ENCODE data around the gene PPFIA4.
"Not testable (repeated sequence)": the region's sequence is repeated elsewhere in the genome, so short reads cannot be mapped to it uniquely, and the experiment has no call there.

Gene PPFIA4

DNA sequence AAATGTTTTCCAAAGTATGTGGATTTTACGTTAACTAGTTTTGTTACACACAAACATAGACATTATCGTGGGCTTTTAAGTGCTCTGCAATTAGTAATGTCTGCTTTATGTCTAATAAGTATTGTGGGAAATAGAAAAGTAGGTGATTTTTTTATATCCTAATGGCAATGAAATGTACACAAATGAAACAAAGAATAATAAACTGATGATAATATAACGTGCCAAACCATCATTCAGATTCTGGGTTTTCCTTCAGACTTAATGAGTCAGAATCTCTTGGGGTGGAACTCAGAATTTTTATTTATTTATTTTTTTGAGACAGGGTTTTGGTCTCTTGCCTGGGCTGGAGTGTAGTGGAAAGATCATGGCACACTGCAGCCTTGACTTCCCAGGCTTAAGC lies 17.1 kb upstream of the PPFIA4 start:
- in situ Hi-C loops (cut with MboI; ENCODE audit: low pct_unique_long_range_greater_than_20kb, low sequenced_read_pairs), result no loop called here
- no peak for DNase-seq

DNA sequence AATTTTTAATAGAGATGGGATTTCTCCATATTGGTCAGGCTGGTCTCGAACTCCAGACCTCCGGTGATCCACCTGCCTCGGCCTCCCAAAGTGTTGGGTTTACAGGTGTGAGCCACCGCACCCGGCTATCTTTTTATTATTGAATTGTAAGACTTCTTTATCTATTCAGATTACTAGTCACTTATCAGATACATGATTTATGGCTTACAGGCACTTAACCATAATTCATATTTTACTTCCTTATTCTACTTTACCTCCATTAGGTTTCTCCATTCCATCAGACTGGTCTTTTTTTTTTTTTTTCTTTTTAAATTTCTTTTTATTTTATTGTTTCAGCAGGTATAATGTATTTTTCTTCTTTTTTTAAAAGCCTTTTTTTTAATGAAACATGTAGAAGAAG lies 14.7 kb upstream of the PPFIA4 start:
- in situ Hi-C loops (cut with MboI; ENCODE audit: low pct_unique_long_range_greater_than_20kb, low sequenced_read_pairs), result no loop called here
- DNase-seq, result no peak

GRCh38 chr1:203017061-203017460 lies 9.2 kb upstream of the PPFIA4 start:
- in situ Hi-C loops (cut with MboI; ENCODE audit: low pct_unique_long_range_greater_than_20kb, low sequenced_read_pairs), result no loop called here
- DNase-seq, result no peak

DNA sequence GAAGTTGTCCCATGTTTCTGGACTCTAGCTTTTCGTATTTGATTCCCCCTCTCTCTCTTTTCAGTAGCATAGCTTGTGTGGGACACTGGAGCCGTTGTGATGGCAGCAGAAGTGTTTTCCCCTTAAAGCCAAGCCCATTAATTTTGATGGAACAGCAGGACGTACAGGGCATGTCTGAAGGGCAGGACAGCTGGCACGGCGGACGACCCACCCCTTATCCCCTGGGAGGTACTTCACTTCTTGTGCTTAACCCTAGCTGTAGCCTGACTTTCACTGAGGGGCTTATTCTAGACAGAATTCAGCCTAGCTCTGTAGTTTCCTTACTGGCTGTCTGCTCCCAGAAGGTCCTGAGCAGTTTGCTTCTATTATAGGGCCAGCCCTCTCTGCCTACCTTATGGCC lies 8.6 kb upstream of the PPFIA4 start:
- no peak for DNase-seq
- in situ Hi-C loops (cut with MboI; ENCODE audit: low pct_unique_long_range_greater_than_20kb, low sequenced_read_pairs), result no loop called here

DNA sequence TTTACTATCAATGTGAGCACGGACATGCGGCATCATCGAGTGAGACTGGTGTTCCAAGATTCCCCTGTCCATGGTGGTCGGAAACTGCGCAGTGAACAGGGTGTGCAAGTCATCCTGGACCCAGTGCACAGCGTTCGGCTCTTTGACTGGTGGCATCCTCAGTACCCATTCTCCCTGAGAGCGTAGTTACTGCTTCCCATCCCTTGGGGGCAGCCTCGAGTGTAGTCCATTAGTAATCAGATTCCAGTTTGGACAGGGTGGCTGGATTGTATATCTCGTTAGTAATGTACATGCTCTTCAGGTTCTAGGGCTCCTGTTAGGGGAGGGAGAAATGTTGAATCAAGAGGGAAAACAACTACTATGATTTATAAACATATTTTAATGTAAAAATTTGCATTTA lies 3.4 kb upstream of the PPFIA4 start:
- in situ Hi-C loops (cut with MboI; ENCODE audit: low pct_unique_long_range_greater_than_20kb, low sequenced_read_pairs); DNase-seq: not testable (repeated sequence)

- no peak for DNase-seq
- in situ Hi-C loops (cut with MboI; ENCODE audit: low pct_unique_long_range_greater_than_20kb, low sequenced_read_pairs), result no loop called here
These were observed 633 bp upstream of the PPFIA4 start for GRCh38 chr1:203025686-203026030.

- no peak for DNase-seq
- in situ Hi-C loops (cut with MboI; ENCODE audit: low pct_unique_long_range_greater_than_20kb, low sequenced_read_pairs), result no loop called here
These were observed 674 bp downstream of the PPFIA4 start for GRCh38 chr1:203026666-203027663.

DNA sequence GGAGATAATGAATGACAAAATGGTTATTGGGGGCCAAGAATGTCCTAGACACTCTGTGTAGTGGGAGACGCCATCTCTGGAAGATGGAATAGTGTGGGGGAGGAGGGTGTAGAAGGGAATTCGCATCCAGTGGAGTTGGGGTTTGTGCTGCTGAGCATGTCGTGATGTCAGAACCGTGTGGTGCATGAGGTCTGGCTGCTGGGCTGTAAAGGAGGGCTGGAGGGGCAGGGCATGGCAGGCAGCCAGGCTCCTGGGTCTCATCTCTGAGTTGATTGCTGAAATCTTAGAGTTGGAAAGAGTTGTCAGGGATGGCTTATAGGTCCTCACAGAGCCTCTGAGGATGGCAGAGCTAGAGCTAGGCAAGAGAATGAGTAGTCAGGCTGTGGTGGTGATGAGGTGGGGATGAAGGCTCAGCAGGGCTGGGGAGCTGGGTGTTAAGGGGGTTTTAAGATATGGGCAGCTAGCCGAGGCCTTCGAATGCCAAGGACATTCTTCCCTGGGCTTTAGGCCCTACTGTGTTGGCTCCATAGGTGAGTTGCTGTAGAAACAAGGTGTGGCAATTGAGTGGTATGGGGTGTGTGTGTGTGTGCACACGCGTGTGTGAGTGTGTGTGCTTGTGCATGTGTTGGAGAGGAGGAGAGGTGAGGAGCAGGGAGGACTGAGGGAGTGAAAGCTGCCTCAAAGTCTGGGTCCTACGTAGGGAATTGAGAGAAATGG lies 1.9 kb downstream of the PPFIA4 start:
- in situ Hi-C loops (cut with MboI; ENCODE audit: low pct_unique_long_range_greater_than_20kb, low sequenced_read_pairs), result no loop called here
- no peak for DNase-seq

GRCh38 chr1:203028784-203029553 lies 2.7 kb downstream of the PPFIA4 start:
- no peak for DNase-seq
- in situ Hi-C loops (cut with MboI; ENCODE audit: low pct_unique_long_range_greater_than_20kb, low sequenced_read_pairs), result no loop called here

DNA sequence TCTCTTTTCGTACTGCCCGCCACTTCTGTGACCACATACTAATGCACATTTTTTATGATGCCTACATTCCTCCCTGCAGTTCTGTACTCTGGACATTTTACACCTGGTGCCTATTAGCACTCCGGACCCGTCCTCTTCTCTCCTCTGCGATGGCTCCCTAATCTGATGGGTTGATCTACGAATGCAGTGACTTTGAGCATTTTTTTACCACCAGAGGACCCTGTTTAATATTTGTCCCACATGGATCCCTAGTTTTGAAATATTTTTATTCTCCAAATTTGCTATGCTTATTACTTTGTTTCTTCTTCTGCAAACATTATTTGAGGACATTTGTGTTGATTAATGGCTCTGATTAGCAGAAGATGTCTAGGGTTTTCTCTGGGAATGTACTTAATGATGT lies 5.2 kb downstream of the PPFIA4 start:
- in situ Hi-C loops (cut with MboI; ENCODE audit: low pct_unique_long_range_greater_than_20kb, low sequenced_read_pairs), result no loop called here
- DNase-seq, result no peak

- DNase-seq, result no peak
- in situ Hi-C loops (cut with MboI; ENCODE audit: low pct_unique_long_range_greater_than_20kb, low sequenced_read_pairs), result no loop called here
These were observed 7.0 kb downstream of the PPFIA4 start for GRCh38 chr1:203033287-203033686.

- in situ Hi-C loops (cut with MboI; ENCODE audit: low pct_unique_long_range_greater_than_20kb, low sequenced_read_pairs), result no loop called here
These were observed 7.6 kb downstream of the PPFIA4 start for GRCh38 chr1:203033917-203034316.

DNA sequence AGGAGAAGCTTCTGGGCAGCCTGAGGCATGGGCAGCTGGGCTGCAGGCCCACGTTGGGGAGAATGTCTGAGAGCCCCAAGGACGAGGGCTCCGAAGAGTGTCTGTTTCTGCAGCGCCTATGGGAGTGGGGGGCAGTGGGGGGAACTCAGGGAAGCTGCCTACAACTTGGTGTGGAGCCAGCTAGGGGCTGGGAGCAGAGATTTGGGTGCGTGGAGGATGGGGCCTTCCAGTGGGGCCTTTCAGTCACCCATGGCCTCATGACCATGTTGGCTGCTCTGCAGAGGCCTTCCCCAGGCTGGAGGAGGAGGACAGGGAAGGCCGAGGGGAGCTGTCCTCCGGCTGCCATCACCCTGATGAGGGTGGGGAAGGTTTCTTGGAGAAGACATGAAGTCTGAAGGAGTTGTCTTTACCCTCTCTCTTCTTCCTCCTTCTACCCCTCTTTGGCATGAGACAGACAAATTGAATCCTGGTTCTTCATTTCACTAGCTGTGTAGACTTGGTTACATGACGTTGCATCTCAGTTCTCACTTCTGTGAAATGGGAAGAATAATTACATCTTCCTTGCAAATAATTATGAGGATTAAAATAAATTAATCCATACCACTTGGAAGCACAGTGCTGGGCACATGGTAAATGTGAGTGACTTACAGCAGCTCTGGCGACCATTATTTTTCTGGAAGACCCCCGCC lies 8.3 kb downstream of the PPFIA4 start:
- DNase-seq, result no peak

More at GRCh38 chr1:203033917-203034316, 7.6 kb downstream of the PPFIA4 start:
- no peak for DNase-seq

DNA sequence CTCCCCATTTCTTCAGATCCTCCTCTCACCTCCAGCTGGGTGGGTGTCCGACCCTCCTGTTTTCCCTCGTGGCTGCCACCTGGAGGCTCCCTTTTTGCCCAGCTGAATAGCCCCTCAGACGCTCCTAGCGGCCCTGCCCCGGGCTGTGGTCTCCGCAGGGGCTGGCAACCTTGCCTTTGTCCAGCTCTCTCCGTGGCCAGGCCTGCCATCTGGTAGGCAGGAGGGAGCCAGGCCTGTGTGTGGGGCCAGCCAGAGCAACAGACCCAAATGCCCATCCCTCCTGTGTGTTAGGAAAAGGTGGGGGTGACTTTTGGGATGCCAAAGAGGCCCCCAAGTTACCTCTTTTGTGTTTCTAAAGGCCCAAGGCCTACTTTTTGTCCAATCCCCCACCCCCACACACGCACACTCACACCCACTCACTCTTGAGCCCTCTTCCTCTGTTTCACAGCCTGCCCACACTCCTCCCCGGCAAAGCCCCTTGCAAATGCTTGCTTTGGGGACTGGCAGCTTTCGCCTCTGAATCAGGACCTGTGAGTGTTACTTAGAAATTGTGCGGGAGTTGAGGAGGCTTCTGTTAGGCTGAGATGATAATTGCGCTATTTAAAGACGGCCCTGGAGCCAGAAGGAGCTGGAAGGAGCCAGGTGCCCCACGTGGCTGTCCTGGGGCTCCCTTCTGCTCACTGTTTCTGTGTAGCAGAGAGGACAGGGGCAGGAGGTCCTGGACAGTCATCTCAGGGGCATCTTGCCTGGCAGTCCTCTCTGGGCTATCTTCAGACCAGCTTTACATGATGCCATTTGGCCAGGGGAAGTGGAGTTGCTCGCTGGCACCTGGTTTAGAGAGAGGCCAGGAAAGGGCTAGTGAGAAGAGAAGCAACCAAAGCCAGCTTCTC lies 9.1 kb downstream of the PPFIA4 start:
- DNase-seq, result no peak
- in situ Hi-C loops (cut with MboI; ENCODE audit: low pct_unique_long_range_greater_than_20kb, low sequenced_read_pairs), result no loop called here

More for the DNA sequence above, 8.3 kb downstream of the PPFIA4 start:
- in situ Hi-C loops (cut with MboI; ENCODE audit: low pct_unique_long_range_greater_than_20kb, low sequenced_read_pairs), result no loop called here

DNA sequence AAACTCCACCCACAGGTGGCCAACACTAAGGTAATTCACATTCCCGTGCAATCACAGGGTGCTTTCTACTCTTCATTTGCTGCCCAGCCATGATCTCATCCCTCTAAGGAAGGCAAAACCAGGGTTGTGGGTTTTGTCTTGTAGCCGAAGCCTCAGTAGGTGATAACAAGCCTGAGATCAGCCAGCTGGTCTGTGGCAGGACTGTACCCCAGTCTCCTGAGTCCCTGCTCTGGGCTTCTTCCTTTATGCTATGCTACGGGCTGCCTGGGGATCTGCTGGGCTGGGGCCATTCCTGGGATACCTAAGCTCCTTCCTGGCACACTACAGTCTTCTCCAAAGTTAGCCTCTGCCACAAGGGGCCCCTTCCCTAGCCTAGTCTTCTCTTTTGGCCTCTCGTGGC lies 9.8 kb downstream of the PPFIA4 start:
- DNase-seq, result no peak
- in situ Hi-C loops (cut with MboI; ENCODE audit: low pct_unique_long_range_greater_than_20kb, low sequenced_read_pairs), result no loop called here

GRCh38 chr1:203036537-203036936 lies 10.2 kb downstream of the PPFIA4 start:
- DNase-seq, result no peak
- in situ Hi-C loops (cut with MboI; ENCODE audit: low pct_unique_long_range_greater_than_20kb, low sequenced_read_pairs), result no loop called here

DNA sequence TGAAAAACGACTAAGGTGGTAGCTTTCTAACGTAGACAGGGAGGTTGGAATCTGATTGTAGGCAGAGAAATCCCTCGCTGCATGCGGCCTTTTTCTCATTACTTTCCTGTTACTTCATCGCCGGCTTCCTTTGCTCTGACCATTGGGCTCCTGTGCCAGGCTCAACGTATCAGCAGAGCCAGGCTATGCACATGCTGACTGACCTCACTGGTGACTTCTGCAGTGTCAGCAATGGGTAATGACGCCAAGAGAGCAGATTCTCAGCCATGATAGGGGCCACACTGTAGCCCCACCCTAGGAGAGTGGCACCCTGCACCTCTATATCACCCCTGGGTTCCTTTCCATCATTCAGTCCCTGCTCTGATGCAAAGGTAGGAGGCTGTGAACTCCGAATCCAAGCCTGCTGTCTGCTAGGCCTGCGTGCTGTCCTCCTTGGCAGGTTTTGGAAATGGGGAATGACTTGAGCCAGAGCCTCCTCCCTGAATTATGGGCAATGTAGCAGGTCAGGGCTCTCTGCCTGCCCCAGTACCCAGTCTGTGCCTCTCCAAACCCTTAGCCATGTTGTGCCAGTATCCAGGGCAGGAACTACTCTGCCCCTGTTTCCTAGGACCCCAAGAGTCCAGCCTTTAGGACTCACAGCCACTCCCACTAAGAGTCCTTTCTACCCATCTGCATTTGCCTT lies 11.4 kb downstream of the PPFIA4 start:
- DNase-seq, result no peak
- in situ Hi-C loops (cut with MboI; ENCODE audit: low pct_unique_long_range_greater_than_20kb, low sequenced_read_pairs), result no loop called here

Data from KBM-7 (cell line).